ENCODE results near the gene TBKBP1.

Gene TBKBP1

GRCh38 chr17:47700471-47701449, 6.8 kb downstream of the TBKBP1 start:
- peaks cover 8% of the 10 kb centered on the region for H3K36me3 Mint-ChIP-seq
- H3K4me1 Mint-ChIP-seq (ENCODE audit: low read depth), result peaks cover 73% of the 10 kb centered on the region
- peak overlapping the region; percentile 52 for H3K4me3 Mint-ChIP-seq

GRCh38 chr17:47701608-47702007, 7.6 kb downstream of the TBKBP1 start:
- Mint-ChIP-seq H3K27ac (peak overlapping the region; percentile 83), H3K4me1 (ENCODE audit: low read depth) (peaks cover 77% of the 10 kb centered on the region), H3K9me3 (ENCODE audit: low read depth) (no peaks in the 10 kb centered on the region), H3K27me3 (no peaks in the 10 kb centered on the region), H3K4me3 (peak overlapping the region; percentile 52), H3K36me3 (peaks cover 8% of the 10 kb centered on the region)

More at GRCh38 chr17:47700471-47701449, 6.8 kb downstream of the TBKBP1 start:
- Mint-ChIP-seq H3K27me3 (no peaks in the 10 kb centered on the region), H3K9me3 (ENCODE audit: low read depth) (no peaks in the 10 kb centered on the region), H3K27ac (peak overlapping the region; percentile 83)

- Mint-ChIP-seq H3K27me3 (no peaks in the 10 kb centered on the region), H3K4me3 (peak overlapping the region; percentile 51), H3K27ac (peak overlapping the region; percentile 83), H3K36me3 (peaks cover 6% of the 10 kb centered on the region), H3K4me1 (ENCODE audit: low read depth) (peaks cover 78% of the 10 kb centered on the region), H3K9me3 (ENCODE audit: low read depth) (no peaks in the 10 kb centered on the region)
Measured at GRCh38 chr17:47702391-47702995, 8.5 kb downstream of the TBKBP1 start.

GRCh38 chr17:47703191-47703591, 9.2 kb downstream of the TBKBP1 start:
- no peaks in the 10 kb centered on the region for H3K9me3 Mint-ChIP-seq (ENCODE audit: low read depth)
- H3K27ac Mint-ChIP-seq, result peak overlapping the region; percentile 94
- peaks cover 78% of the 10 kb centered on the region for H3K4me1 Mint-ChIP-seq (ENCODE audit: low read depth)
- peaks cover 6% of the 10 kb centered on the region for H3K36me3 Mint-ChIP-seq
- H3K27me3 Mint-ChIP-seq, result no peaks in the 10 kb centered on the region
- peak overlapping the region; percentile 82 for H3K4me3 Mint-ChIP-seq

GRCh38 chr17:47703671-47704070, 9.7 kb downstream of the TBKBP1 start:
- peak overlapping the region; percentile 94 for H3K27ac Mint-ChIP-seq
- H3K9me3 Mint-ChIP-seq (ENCODE audit: low read depth), result no peaks in the 10 kb centered on the region
- peaks cover 6% of the 10 kb centered on the region for H3K36me3 Mint-ChIP-seq
- peak overlapping the region; percentile 82 for H3K4me3 Mint-ChIP-seq
- H3K4me1 Mint-ChIP-seq (ENCODE audit: low read depth), result peaks cover 74% of the 10 kb centered on the region
- no peaks in the 10 kb centered on the region for H3K27me3 Mint-ChIP-seq

GRCh38 chr17:47704116-47704515, 10.2 kb downstream of the TBKBP1 start:
- Mint-ChIP-seq H3K4me3 (peak overlapping the region; percentile 82), H3K36me3 (peaks cover 6% of the 10 kb centered on the region), H3K9me3 (ENCODE audit: low read depth) (no peaks in the 10 kb centered on the region), H3K4me1 (ENCODE audit: low read depth) (peaks cover 70% of the 10 kb centered on the region), H3K27ac (peak overlapping the region; percentile 94), H3K27me3 (no peaks in the 10 kb centered on the region)

GRCh38 chr17:47704736-47705135, 10.8 kb downstream of the TBKBP1 start:
- peak overlapping the region; percentile 94 for H3K27ac Mint-ChIP-seq
- no peaks in the 10 kb centered on the region for H3K27me3 Mint-ChIP-seq
- H3K4me1 Mint-ChIP-seq (ENCODE audit: low read depth), result peaks cover 69% of the 10 kb centered on the region
- no peaks in the 10 kb centered on the region for H3K9me3 Mint-ChIP-seq (ENCODE audit: low read depth)
- peaks cover 7% of the 10 kb centered on the region for H3K36me3 Mint-ChIP-seq
- H3K4me3 Mint-ChIP-seq, result peak overlapping the region; percentile 82

- Mint-ChIP-seq H3K9me3 (ENCODE audit: low read depth) (no peaks in the 10 kb centered on the region), H3K27me3 (no peaks in the 10 kb centered on the region), H3K36me3 (peaks cover 9% of the 10 kb centered on the region), H3K4me3 (peak overlapping the region; percentile 82), H3K27ac (peak overlapping the region; percentile 94), H3K4me1 (ENCODE audit: low read depth) (peaks cover 73% of the 10 kb centered on the region)
Measured at GRCh38 chr17:47705536-47706530, 11.9 kb downstream of the TBKBP1 start.

- Mint-ChIP-seq H3K27ac (peak overlapping the region; percentile 94), H3K9me3 (ENCODE audit: low read depth) (no peaks in the 10 kb centered on the region), H3K4me3 (peak overlapping the region; percentile 82), H3K36me3 (peaks cover 9% of the 10 kb centered on the region), H3K27me3 (no peaks in the 10 kb centered on the region), H3K4me1 (ENCODE audit: low read depth) (peaks cover 73% of the 10 kb centered on the region)
Measured at GRCh38 chr17:47707056-47707804, 13.3 kb downstream of the TBKBP1 start.

- Mint-ChIP-seq H3K4me3 (no peak overlapping the region), H3K27me3 (no peaks in the 10 kb centered on the region), H3K27ac (peak overlapping the region; percentile 94), H3K4me1 (ENCODE audit: low read depth) (peaks cover 72% of the 10 kb centered on the region), H3K9me3 (ENCODE audit: low read depth) (no peaks in the 10 kb centered on the region), H3K36me3 (peaks cover 9% of the 10 kb centered on the region)
Measured at GRCh38 chr17:47707884-47708283, 13.9 kb downstream of the TBKBP1 start.

GRCh38 chr17:47708312-47708863, 14.4 kb downstream of the TBKBP1 start:
- Mint-ChIP-seq H3K4me3 (no peak overlapping the region), H3K36me3 (peaks cover 9% of the 10 kb centered on the region), H3K27ac (no peak overlapping the region), H3K27me3 (no peaks in the 10 kb centered on the region), H3K4me1 (ENCODE audit: low read depth) (peaks cover 69% of the 10 kb centered on the region), H3K9me3 (ENCODE audit: low read depth) (no peaks in the 10 kb centered on the region)

- Mint-ChIP-seq H3K27me3 (no peaks in the 10 kb centered on the region), H3K36me3 (peaks cover 9% of the 10 kb centered on the region), H3K4me1 (ENCODE audit: low read depth) (peaks cover 66% of the 10 kb centered on the region), H3K27ac (no peak overlapping the region), H3K4me3 (no peak overlapping the region), H3K9me3 (ENCODE audit: low read depth) (no peaks in the 10 kb centered on the region)
Measured at GRCh38 chr17:47708864-47709541, 15.0 kb downstream of the TBKBP1 start.

- peaks cover 9% of the 10 kb centered on the region for H3K36me3 Mint-ChIP-seq
- no peak overlapping the region for H3K4me3 Mint-ChIP-seq
- no peaks in the 10 kb centered on the region for H3K27me3 Mint-ChIP-seq
- H3K27ac Mint-ChIP-seq, result peak overlapping the region; percentile 34
- H3K9me3 Mint-ChIP-seq (ENCODE audit: low read depth), result no peaks in the 10 kb centered on the region
- peaks cover 64% of the 10 kb centered on the region for H3K4me1 Mint-ChIP-seq (ENCODE audit: low read depth)
Measured at GRCh38 chr17:47709594-47709993, 15.6 kb downstream of the TBKBP1 start.

Measured in activated naive CD8-positive, alpha-beta T cell (primary cell).